ENCODE data around the gene COPE.
"Not testable (repeated sequence)": the region's sequence is repeated elsewhere in the genome, so short reads cannot be mapped to it uniquely, and the experiment has no call there.

The COPE gene

DNA sequence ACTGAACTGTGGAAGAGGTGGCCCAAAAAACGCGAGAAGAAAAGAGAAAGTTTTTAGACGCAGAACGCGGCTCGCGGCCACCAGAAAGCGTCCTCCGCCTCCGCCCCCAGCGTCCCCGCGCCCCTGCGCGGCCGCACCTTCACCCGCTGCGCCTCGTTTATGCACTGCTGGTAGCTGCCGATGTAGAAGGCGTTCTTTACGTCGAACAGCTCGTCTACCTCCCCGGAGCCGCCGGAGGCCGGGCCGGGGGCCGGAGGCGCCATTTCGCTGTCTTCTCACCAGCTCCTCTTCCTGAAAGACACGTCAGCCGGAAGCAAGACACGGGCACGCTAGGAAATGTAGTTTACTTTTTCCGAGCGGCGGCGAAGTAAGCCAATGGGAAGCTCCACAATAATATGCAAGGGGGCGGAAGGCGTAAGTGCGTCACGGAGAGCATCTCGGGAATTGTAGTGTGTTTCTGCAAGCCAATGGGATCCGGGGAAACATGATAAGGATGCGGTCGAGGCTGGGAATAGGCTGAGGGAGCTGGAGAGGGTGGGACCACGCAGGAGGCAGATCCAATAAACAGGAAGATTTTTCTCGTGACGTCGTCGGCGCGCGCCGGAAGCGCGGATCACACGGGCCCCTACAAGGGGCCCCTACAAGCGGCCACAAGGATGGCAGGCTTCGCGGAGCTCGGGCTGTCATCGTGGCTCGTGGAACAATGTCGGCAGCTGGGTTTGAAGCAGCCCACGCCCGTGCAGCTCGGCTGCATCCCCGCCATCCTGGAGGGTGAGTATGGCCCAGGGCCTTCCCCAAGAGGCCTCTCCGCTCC, at the start of gene COPE, which contains the start of gene DDX49:
COPE (minus strand) TSS at position 302 of the 814 bp plus-strand sequence; CDS start at position 263, 39 bp downstream.
DDX49 (plus strand) TSS at position 630 of the 814 bp plus-strand sequence; CDS start at position 657, 27 bp downstream.
- DNase-seq = peak; percentile 96 to 100 (median 99)
- intact Hi-C loops (cut with DNase I) = no loop called here

GRCh38 chr19:18967358-18968146, 48.4 kb upstream of the COPE start:
- peak in 28 of 42 donors; percentile 12 to 71 (median 30) for DNase-seq
- intact Hi-C loops (cut with DNase I) = no loop called here

DNA sequence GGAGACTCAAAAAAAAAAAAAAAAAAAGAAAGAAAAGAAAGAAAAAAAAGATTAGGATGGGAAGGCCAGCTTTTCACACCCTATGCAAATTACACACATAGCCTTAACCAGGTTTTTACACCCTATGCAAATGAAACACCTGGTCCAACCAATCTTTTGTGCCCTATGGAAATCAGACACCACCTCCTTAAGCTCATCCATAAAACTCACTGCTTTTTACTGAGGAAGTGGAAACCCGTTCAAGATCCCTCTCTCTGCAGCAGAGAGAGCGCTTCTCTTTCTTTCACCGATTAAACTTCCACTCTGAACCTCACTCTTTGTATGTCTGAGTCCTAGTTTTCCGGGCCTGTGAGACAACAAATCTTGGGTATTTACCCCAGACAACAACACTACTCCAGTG, 47.1 kb upstream of the COPE start:
- intact Hi-C loops (cut with DNase I) = no loop called here
- DNase-seq = no peak

GRCh38 chr19:18964121-18964520, 44.9 kb upstream of the COPE start:
- DNase-seq = no peak
- intact Hi-C loops (cut with DNase I) = no loop called here

GRCh38 chr19:18961767-18962620, 42.8 kb upstream of the COPE start:
- no peak for DNase-seq
- intact Hi-C loops (cut with DNase I) = no loop called here

- intact Hi-C loops (cut with DNase I) = no loop called here
- DNase-seq = no peak
These were observed 41.2 kb upstream of the COPE start for GRCh38 chr19:18960370-18960769.

DNA sequence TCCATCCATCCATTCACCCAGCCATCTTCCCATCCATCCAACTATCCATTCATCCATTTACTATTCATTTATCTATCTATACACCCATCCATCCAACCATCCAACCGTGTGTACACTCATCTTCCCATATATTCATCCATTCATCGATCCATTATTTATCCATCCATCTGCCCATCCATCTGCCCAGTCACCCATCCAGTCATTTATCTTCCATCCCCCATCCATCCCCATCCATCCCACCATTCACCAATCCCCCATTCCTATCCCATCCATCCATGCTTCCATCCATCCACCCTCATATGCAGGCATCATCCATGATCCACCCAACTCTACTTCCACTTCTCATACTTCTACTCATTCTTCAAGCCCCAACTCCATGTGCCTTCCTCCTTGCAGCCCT, 35.9 kb upstream of the COPE start:
- intact Hi-C loops (cut with DNase I) = no loop called here
- DNase-seq = no peak

GRCh38 chr19:18954094-18954493, 34.9 kb upstream of the COPE start:
- no peak for DNase-seq
- intact Hi-C loops (cut with DNase I) = no loop called here

DNA sequence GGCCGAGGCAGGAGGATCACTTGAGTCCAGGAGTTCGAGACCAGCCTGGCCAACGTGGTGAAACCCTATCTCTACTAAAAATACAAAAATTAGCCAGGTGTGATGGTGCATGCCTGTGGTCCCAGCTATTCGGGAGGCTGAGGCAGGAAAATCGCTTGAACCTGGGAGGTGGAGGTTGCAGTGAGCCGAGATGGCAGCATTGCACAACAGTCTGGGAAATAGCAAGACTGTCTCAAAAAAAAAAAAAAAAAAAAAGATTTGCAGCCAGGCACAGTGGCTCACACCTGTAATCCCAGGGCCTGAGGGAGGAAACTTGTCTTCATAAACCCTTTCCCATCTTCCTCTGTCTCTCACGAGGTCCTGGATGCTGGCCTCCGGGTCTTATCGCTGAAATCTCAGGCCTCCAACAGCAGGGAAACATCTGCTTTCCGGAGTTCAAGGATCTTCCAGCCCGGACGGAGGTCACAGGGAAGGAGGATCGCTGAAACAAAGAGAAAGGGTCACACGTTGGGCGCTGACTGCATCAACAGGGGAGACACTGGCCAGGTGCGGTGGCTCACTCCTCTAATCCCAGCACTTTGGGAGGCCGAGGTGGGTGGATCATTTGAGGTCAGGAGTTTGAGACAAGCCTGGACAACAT, 33.3 kb upstream of the COPE start:
- intact Hi-C loops (cut with DNase I); DNase-seq: not testable (repeated sequence)

DNA sequence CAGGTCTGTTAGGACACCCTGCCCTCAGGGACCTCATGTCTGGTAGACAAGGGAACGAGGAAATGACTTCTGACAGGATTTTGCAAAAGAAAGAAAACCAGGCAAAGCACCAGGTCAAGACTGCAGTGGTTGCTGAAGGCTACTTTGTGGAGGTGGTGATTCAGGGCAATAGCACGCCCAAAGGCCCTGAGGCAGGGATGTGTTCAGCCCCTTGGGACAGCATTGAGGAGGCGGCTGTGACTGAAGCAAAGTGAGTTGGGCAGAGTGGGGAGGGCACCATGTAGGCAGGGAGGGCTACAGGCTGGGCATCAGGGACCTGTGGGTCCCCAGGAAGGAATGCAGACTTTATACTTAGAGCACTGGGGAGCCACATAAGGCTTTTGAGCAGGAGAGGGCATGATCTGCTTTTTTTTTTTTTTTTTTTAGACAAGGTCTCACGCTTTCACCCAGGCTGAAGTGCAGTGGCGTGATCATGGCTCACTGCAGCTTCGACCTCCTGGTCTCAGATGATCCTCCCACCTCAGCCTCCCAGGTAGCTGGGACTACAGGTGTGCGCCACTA, 32.6 kb upstream of the COPE start:
- DNase-seq = no peak
- intact Hi-C loops (cut with DNase I) = no loop called here

- DNase-seq = no peak
- intact Hi-C loops (cut with DNase I) = no loop called here
These were observed 30.7 kb upstream of the COPE start for GRCh38 chr19:18949858-18950257.

- DNase-seq = no peak
These were observed 29.8 kb upstream of the COPE start for GRCh38 chr19:18948976-18949356.

GRCh38 chr19:18948075-18948975, 29.1 kb upstream of the COPE start:
- DNase-seq = peak in 19 of 42 donors; percentile 15 to 63 (median 36)
- intact Hi-C loops (cut with DNase I) = no loop called here

More at GRCh38 chr19:18948976-18949356, 29.8 kb upstream of the COPE start:
- intact Hi-C loops (cut with DNase I) = no loop called here

- intact Hi-C loops (cut with DNase I) = no loop called here
These were observed 27.7 kb upstream of the COPE start for GRCh38 chr19:18946918-18947317.

DNA sequence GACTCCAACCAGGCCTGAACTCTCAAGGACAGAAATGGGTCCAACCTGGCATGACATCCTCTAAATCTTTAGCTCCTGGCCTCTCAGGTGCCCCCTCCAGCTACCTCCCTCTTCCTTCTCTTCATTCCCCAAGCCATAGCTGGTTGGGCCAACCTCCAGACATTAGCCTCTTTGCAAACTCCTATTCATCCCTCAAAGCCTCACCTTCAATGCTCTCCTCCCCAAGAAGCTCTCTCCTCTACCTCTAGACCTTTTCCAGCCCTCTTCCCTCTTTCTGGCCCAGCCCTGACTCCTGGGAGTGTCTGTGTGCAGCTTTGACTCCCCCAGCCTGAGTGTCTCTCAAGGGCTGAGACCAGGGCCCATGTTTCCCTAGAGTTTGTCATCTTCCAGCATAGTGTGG, 27.1 kb upstream of the COPE start:
- no peak for DNase-seq
- intact Hi-C loops (cut with DNase I) = no loop called here

More at GRCh38 chr19:18946918-18947317, 27.7 kb upstream of the COPE start:
- DNase-seq = no peak

DNA sequence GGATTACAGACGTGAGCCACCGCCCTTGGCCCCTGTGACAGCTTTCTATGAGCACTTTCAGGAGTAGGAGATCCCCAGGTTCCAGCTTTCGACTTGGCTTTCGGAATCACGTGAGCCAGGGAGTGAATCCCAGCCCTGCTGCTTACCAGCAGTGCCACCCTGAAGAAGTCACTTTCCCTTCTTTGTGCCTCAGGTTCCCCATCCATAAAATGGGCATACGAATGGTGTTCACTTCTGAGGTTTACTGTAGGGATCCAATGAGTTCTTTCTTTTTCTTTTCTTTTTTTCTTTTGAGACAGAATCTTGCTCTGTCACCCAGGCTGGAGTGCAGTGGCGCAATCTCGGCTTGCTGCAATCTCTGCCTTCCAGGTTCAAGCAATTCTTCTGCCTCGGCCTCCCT, 26.1 kb upstream of the COPE start:
- no peak for DNase-seq
- intact Hi-C loops (cut with DNase I) = no loop called here

DNA sequence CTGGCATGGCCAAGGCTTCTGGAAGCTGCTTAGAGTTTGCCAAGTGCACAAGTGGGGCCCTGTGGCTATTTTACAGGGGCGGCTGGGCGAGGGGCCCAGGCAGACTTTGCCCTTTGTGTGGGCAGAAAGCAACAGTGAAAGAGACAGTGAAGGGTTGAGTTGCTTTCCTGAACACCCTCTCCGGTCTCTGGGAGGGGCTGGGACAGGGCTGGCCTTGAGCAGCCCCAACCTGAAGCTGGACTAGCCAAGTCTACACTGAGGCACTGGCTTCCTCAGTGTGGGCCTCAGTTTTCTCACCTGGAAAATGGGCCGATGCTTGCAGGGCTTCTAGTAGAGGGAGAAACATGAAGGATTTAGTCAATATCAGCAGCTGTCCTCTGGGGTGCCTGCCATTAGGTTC, 24.3 kb upstream of the COPE start:
- intact Hi-C loops (cut with DNase I) = no loop called here
- DNase-seq = no peak

Data from head of caudate nucleus (tissue), 42 donors.